H9 (cell line): ENCODE measurements around the gene GTF3C6. TPM values are rescaled to one million over a fixed set of nuclear protein-coding genes. Genes with fewer than 3 reads are reported as not detected.

Experiments used
- DNase-seq: peaks from one replicate; pipeline ENCODE4 v3.0.0-alpha.2; 2017
- H2AFZ ChIP-seq: one replicate; pipeline ENCODE4 v1.6.1; 2013; ENCODE audit warnings: mild to moderate bottlenecking, low read length, control low read depth, moderate library complexity
- H2AK5ac ChIP-seq: 2 replicates; pipeline ENCODE4 v1.6.1; 2013; ENCODE audit warnings: low read length, control low read depth, mixed read lengths; ENCODE audit not compliant: insufficient read length
- H2BK120ac ChIP-seq: one replicate; pipeline ENCODE4 v1.6.1; 2013; ENCODE audit warnings: low read depth, mild to moderate bottlenecking, low read length, control low read depth, inconsistent platforms; ENCODE audit not compliant: poor library complexity, severe bottlenecking
- H2BK12ac ChIP-seq: 2 replicates; pipeline ENCODE4 v1.6.1; 2013; ENCODE audit warnings: low read length, control low read depth, mixed read lengths, low read depth; ENCODE audit not compliant: insufficient read length
- H2BK15ac ChIP-seq: 2 replicates; pipeline ENCODE4 v1.6.1; 2013; ENCODE audit warnings: low read depth, low read length, control low read depth
- H2BK20ac ChIP-seq: one replicate; pipeline ENCODE4 v1.6.1; 2013; ENCODE audit warnings: low read depth, mild to moderate bottlenecking, low read length, control low read depth, inconsistent platforms; ENCODE audit not compliant: poor library complexity, severe bottlenecking
- H2BK5ac ChIP-seq: 2 replicates; pipeline ENCODE4 v1.6.1; 2013; ENCODE audit warnings: low read length, control low read depth, mixed read lengths; ENCODE audit not compliant: insufficient read length
- H3K14ac ChIP-seq: 2 replicates; pipeline ENCODE4 v1.6.1; 2013; ENCODE audit warnings: low read length, control low read depth; ENCODE audit not compliant: insufficient read depth
- H3K18ac ChIP-seq: 2 replicates; pipeline ENCODE4 v1.6.1; 2013; ENCODE audit warnings: low read depth, mild to moderate bottlenecking, mixed read lengths, low read length, control low read depth; ENCODE audit not compliant: insufficient read length
- H3K23ac ChIP-seq: 2 replicates; pipeline ENCODE4 v1.6.1; 2013; ENCODE audit warnings: low read length, control low read depth, mixed read lengths, low read depth; ENCODE audit not compliant: insufficient read length
- H3K23me2 ChIP-seq: 2 replicates; pipeline ENCODE4 v1.6.1; 2013; ENCODE audit warnings: low read depth, mild to moderate bottlenecking, mixed read lengths, low read length, control low read depth; ENCODE audit not compliant: insufficient read length, poor library complexity, severe bottlenecking
- H3K27ac ChIP-seq: 2 replicates; pipeline ENCODE4 v1.5.1; 2013; ENCODE audit warnings: low read length, control low read depth, mixed read lengths, low read depth; ENCODE audit not compliant: insufficient read length
- H3K27me3 ChIP-seq: 2 replicates; pipeline ENCODE4 v1.6.1; 2013; ENCODE audit warnings: low read length, control low read depth, inconsistent platforms; ENCODE audit not compliant: insufficient read depth
- H3K4ac ChIP-seq: 2 replicates; pipeline ENCODE4 v1.6.1; 2013; ENCODE audit warnings: low read depth, mild to moderate bottlenecking, control low read depth, inconsistent platforms, low read length, moderate library complexity
- H3K4me1 ChIP-seq: 2 replicates; pipeline ENCODE4 v1.6.1; 2013; ENCODE audit warnings: low read length, control low read depth, inconsistent platforms; ENCODE audit not compliant: insufficient read depth
- H3K4me2 ChIP-seq: 2 replicates; pipeline ENCODE4 v1.6.1; 2013; ENCODE audit warnings: low read length, control low read depth, mixed read lengths; ENCODE audit not compliant: insufficient read length, insufficient read depth
- H3K56ac ChIP-seq: 2 replicates; pipeline ENCODE4 v1.6.1; 2013; ENCODE audit warnings: low read depth, mild to moderate bottlenecking, mixed read lengths, low read length, control low read depth; ENCODE audit not compliant: insufficient read length
- H3K79me1 ChIP-seq: 2 replicates; pipeline ENCODE4 v1.6.1; 2013; ENCODE audit warnings: low read depth, mild to moderate bottlenecking, moderate library complexity, low read length, control low read depth, inconsistent platforms; ENCODE audit not compliant: insufficient read depth, poor library complexity, severe bottlenecking
- H3K79me2 ChIP-seq: 2 replicates; pipeline ENCODE4 v1.6.1; 2013; ENCODE audit warnings: low read length, control low read depth, inconsistent platforms; ENCODE audit not compliant: insufficient read depth
- H3K9ac ChIP-seq: 2 replicates; pipeline ENCODE4 v1.6.1; 2013; ENCODE audit warnings: low read length, control low read depth, mixed read lengths; ENCODE audit not compliant: insufficient read length; ENCODE audit errors: extremely low read depth
- H3K9me3 ChIP-seq: one replicate; pipeline ENCODE4 v1.6.1; 2013; ENCODE audit warnings: low read depth, low read length, inconsistent platforms; ENCODE audit not compliant: control insufficient read depth
- H3T11ph ChIP-seq: one replicate; pipeline ENCODE4 v1.6.1; 2013; ENCODE audit warnings: mild to moderate bottlenecking, low read length, control low read depth, inconsistent platforms
- H4K20me1 ChIP-seq: one replicate; pipeline ENCODE4 v1.6.1; 2013; ENCODE audit not compliant: control insufficient read depth, insufficient read length, insufficient read depth
- H4K5ac ChIP-seq: 2 replicates; pipeline ENCODE4 v1.6.1; 2013; ENCODE audit warnings: low read depth, mild to moderate bottlenecking, mixed read lengths, low read length, control low read depth; ENCODE audit not compliant: insufficient read length
- H4K8ac ChIP-seq: replicated peaks from 2 replicates; pipeline ENCODE4 v1.6.1; 2013; ENCODE audit warnings: low read length, control low read depth, mixed read lengths, low read depth; ENCODE audit not compliant: insufficient read length
- H4K91ac ChIP-seq: 2 replicates; pipeline ENCODE4 v1.6.1; 2013; ENCODE audit warnings: low read depth, mild to moderate bottlenecking, moderate library complexity, mixed read lengths, low read length, control low read depth; ENCODE audit not compliant: insufficient read length
- H3K27ac Mint-ChIP-seq, 3 experiments: 2 replicates in 2 of 3; 3 replicates in 1 of 3; pipeline ENCODE4 v1.8.0; 2020 to 2021; ENCODE audit warnings: mixed read lengths in 3 of 3, mild to moderate bottlenecking in 1 of 3, moderate library complexity in 1 of 3
- H3K27me3 Mint-ChIP-seq: 2 replicates; pipeline ENCODE4 v1.8.0; 2021; ENCODE audit warnings: low read depth, mild to moderate bottlenecking, moderate library complexity, mixed read lengths
- H3K36me3 Mint-ChIP-seq, 3 experiments: 2 replicates in 2 of 3; 3 replicates in 1 of 3; pipeline ENCODE4 v1.8.0; 2020 to 2021; ENCODE audit warnings: low read depth in 3 of 3, mixed read lengths in 3 of 3; ENCODE audit not compliant: insufficient read depth in 1 of 3
- H3K4me1 Mint-ChIP-seq, 2 experiments: 2 replicates each; pipeline ENCODE4 v1.8.0; 2020; ENCODE audit warnings: mixed read lengths in 2 of 2
- H3K4me3 Mint-ChIP-seq, 2 experiments: 2 replicates in 1 of 2; 3 replicates in 1 of 2; pipeline ENCODE4 v1.8.0; 2020 to 2021; ENCODE audit warnings: mild to moderate bottlenecking in 2 of 2, mixed read lengths in 2 of 2, moderate library complexity in 1 of 2
- H3K9me3 Mint-ChIP-seq, 2 experiments: 2 replicates in 1 of 2; 3 replicates in 1 of 2; pipeline ENCODE4 v1.8.0; 2020; ENCODE audit warnings: mild to moderate bottlenecking in 2 of 2, mixed read lengths in 2 of 2, moderate library complexity in 1 of 2
- CTCF ChIP-seq: fragments of 200-600 bp; sonication (generic); conservative IDR thresholded peaks from 3 replicates; pipeline ENCODE4 v1.8.0; 2021; ENCODE audit warnings: antibody characterized with exemption, mild to moderate bottlenecking
- WGBS: extraction: QIAGEN DNeasy Blood & Tissue Kit; methylation state at CpG from one replicate; pipeline ENCODE4 v1.1.7; 2013; ENCODE audit warnings: missing lambda C conversion rate, low lambda C conversion rate, mixed read lengths; ENCODE audit not compliant: insufficient read length; ENCODE audit errors: extremely low coverage; 5-methylcytosine and 5-hydroxymethylcytosine counted together
- total RNA-seq: library from RNA; stranded (reverse); gene quantifications from 2 replicates; pipeline ENCODE4 v1.2.1, GENCODE V29; 2021

GTF3C6 gene
- total RNA-seq, 1 experiment from 2014 or later: 106 TPM

GRCh38 chr6:110980227-110980626 is 21.7 kb downstream of the GTF3C6 start:
- Mint-ChIP-seq H3K27ac (no peak overlapping the region), H3K36me3 (peaks cover 17 to 31% (median 29%) of the 10 kb centered on the region in 3 experiments), H3K4me1 (peaks cover 6 to 11% of the 10 kb centered on the region in 2 experiments), H3K27me3 (peaks cover 2% of the 10 kb centered on the region; the same call in 1 of the 2 replicates), H3K9me3 (peaks cover 9 to 13% of the 10 kb centered on the region in 2 experiments), H3K4me3 (peak overlapping the region; percentile 98 to 99)
- Histone ChIP-seq H3K4ac (no peak overlapping the region), H3K9me3 (no peaks in the 10 kb centered on the region), H2AK5ac (no peak overlapping the region), H3K23me2 (peaks cover 5% of the 10 kb centered on the region), H4K8ac (no peak overlapping the region), H3K4me2 (no peak overlapping the region), H3K27ac (no peak overlapping the region), H2BK20ac (no peak overlapping the region), H2BK5ac (no peak overlapping the region), H4K5ac (no peak overlapping the region), H3K79me1 (peaks cover 7% of the 10 kb centered on the region), H3K9ac (no peak overlapping the region), H3K56ac (no peak overlapping the region), H4K20me1 (no peaks in the 10 kb centered on the region), H2BK15ac (no peak overlapping the region), H3K14ac (no peak overlapping the region), H3K18ac (no peak overlapping the region), H2BK12ac (no peak overlapping the region), H3T11ph (no peak overlapping the region), H3K4me1 (no peaks in the 10 kb centered on the region), H2BK120ac (no peak overlapping the region), H3K23ac (no peak overlapping the region), H4K91ac (no peak overlapping the region), H2AFZ (no peak overlapping the region), H3K79me2 (peaks cover 16% of the 10 kb centered on the region; the same call in 1 of the 2 replicates), H3K27me3 (no peaks in the 10 kb centered on the region)
- WGBS: no CpG with 5 or more reads among the region's 5 CpGs
- TF ChIP-seq CTCF: no peak
- no peak for DNase-seq
